CD4-positive, alpha-beta T cell treated with Interleukin-1 beta for 1 hour (primary cell): ENCODE results near the gene ENTPD2.
A peak's percentile ranks its signal among the peaks of the same experiment; 100 is the strongest.

Source experiments
- DNase-seq, 2 donors: peaks; one replicate each; pipeline ENCODE4 v3.0.0-alpha.2; 2020 to 2022

The ENTPD2 gene

GRCh38 chr9:137053944-137054931 lies at the start of gene ENTPD2:
ENTPD2 (minus strand) TSS chr9:137054061; CDS start chr9:137053997, 64 bp downstream.
- DNase-seq: peak; percentile 36 to 49

- no peak for DNase-seq
These were observed 49.5 kb upstream of the ENTPD2 start for GRCh38 chr9:137103206-137103999.

GRCh38 chr9:137099231-137099630 lies 45.4 kb upstream of the ENTPD2 start:
- DNase-seq: no peak

GRCh38 chr9:137097761-137098462 lies 44.1 kb upstream of the ENTPD2 start:
- no peak for DNase-seq

GRCh38 chr9:137096785-137097546 lies 43.1 kb upstream of the ENTPD2 start:
- no peak for DNase-seq

- peak; percentile 83 to 87 for DNase-seq
These were observed 42.0 kb upstream of the ENTPD2 start for GRCh38 chr9:137095664-137096517.

- DNase-seq: no peak
These were observed 35.5 kb upstream of the ENTPD2 start for GRCh38 chr9:137089232-137089947.

GRCh38 chr9:137088121-137088520 lies 34.3 kb upstream of the ENTPD2 start:
- no peak for DNase-seq

- DNase-seq: no peak
These were observed 33.6 kb upstream of the ENTPD2 start for GRCh38 chr9:137087409-137087925.

- peak; percentile 100 for DNase-seq
These were observed 32.9 kb upstream of the ENTPD2 start, which contains the start of gene MAN1B1 for GRCh38 chr9:137086531-137087408. MAN1B1 (plus strand) TSS chr9:137086985; CDS start chr9:137087000, 15 bp downstream.

- peak; percentile 28 to 46 for DNase-seq
These were observed 32.2 kb upstream of the ENTPD2 start for GRCh38 chr9:137085920-137086530.

GRCh38 chr9:137084526-137084925 lies 30.7 kb upstream of the ENTPD2 start:
- DNase-seq: no peak

- no peak for DNase-seq
These were observed 29.6 kb upstream of the ENTPD2 start for GRCh38 chr9:137083394-137084004.

- no peak for DNase-seq
These were observed 29.0 kb upstream of the ENTPD2 start for GRCh38 chr9:137082925-137083290.

- DNase-seq: no peak
These were observed 28.5 kb upstream of the ENTPD2 start for GRCh38 chr9:137082222-137082924.

GRCh38 chr9:137080260-137081122 lies 26.6 kb upstream of the ENTPD2 start:
- DNase-seq: no peak

GRCh38 chr9:137079401-137079787 lies 25.5 kb upstream of the ENTPD2 start:
- DNase-seq: no peak
